ENCODE measurements around the gene CABCOCO1. TPM values are rescaled to one million over a fixed set of nuclear protein-coding genes. Genes with fewer than 3 reads are reported as not detected.
A peak's percentile ranks its signal among the peaks of the same experiment; 100 is the strongest.

Gene CABCOCO1
- total and polyA plus RNA-seq, 9 of the 15 experiments (the other 6 are each of a cell fraction or from before 2014, with no cell fraction given) = 0.04 TPM; not detected in 8

DNA sequence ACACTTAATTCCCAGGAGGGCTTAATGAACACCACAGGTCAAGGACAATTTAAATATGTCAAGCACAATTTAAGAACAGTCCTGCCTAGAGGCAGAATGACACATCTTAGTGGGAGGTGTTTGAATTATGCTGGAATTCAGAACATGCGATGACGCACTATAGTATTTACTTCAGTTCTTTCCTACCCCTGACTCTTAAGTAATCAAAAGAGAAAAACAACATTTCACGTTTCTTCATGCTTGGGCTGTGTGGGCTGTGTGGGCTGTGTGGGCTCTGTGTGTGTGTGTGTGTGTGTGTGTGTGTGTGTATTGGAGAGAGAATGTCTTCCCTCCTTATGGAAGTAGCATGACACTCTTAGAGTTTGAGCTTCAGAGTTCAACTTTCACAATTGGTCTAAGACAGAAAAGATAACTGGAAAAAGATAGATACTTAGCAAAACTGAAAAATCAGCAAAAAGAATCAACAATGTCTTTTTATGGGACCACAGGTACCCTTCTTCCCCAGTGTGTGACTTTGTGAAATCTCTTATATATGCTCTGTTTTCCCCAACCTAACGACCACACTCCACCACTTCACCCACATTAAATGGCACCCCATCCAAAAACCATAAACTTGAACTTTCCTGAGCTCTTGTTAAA lies 33.7 kb upstream of the CABCOCO1 start:
- ChIA-PET POLR2A (no interaction called here), CTCF (ENCODE audit: low intra/inter-chr PET ratio) (no interaction called here)
- Histone ChIP-seq H2AFZ (ENCODE audit: low read depth, low read length) (no peak overlapping the region), H3K4me1 (replicated peaks in 1 of 2; ENCODE audit: control insufficient read depth in 2 of 2, insufficient read depth in 2 of 2, low read length in 2 of 2) (no peaks in the 10 kb centered on the region), H3K9me1 (ENCODE audit: control insufficient read depth, insufficient read depth, low read length) (no peaks in the 10 kb centered on the region), H3K27me3 (ENCODE audit: control insufficient read depth in 2 of 2, insufficient read depth in 2 of 2, low read length in 2 of 2) (no peaks in the 10 kb centered on the region; a peak in 1 of 5 replicates), H3K79me2 (ENCODE audit: control insufficient read depth, insufficient read depth, low read length) (no peaks in the 10 kb centered on the region), H3K36me3 (ENCODE audit: control insufficient read depth, insufficient read depth, low read length) (no peaks in the 10 kb centered on the region), H3K27ac (ENCODE audit: extremely low read depth, low read depth, low read length) (no peak overlapping the region), H4K20me1 (replicated peaks; ENCODE audit: control insufficient read depth, insufficient read depth, low read length) (no peaks in the 10 kb centered on the region), H3K4me3 (no peak overlapping the region), H3K9ac (ENCODE audit: insufficient read depth in 1 of 2, low read depth in 2 of 2, low read length in 2 of 2) (no peak overlapping the region), H3K4me2 (ENCODE audit: insufficient read depth, low read length) (no peak overlapping the region), H3K9me3 (replicated peaks; ENCODE audit: control insufficient read depth, insufficient read depth, low read depth, low read length) (no peaks in the 10 kb centered on the region)
- 34% methylated on average over 4 of the region's 4 CpGs for WGBS (ENCODE audit: insufficient coverage, low coverage, missing lambda C conversion rate)
- no peak for ATAC-seq
- DNase-seq (ENCODE audit: extremely low read depth in 1 of 4, low spot score in 3 of 4) = no peak
- no peak for TF ChIP-seq SOX6 (IDR thresholded peaks at IDR 0.05)
- TF ChIP-seq DNMT1 (IDR thresholded peaks at IDR 0.05) = no peak
- TF ChIP-seq ZNF316 (IDR thresholded peaks at IDR 0.05) = peak; percentile 50
- peak; percentile 41; the same call in 1 of the 2 replicates for TF ChIP-seq C11orf30 (IDR thresholded peaks at IDR 0.05; ENCODE audit: low read depth)
- TF ChIP-seq LEF1 (IDR thresholded peaks at IDR 0.05) = no peak
- no peak for FAIRE-seq
- in situ Hi-C loops (cut with MboI) = no loop called here
- intact Hi-C loops (cut with micrococcal nuclease) = no loop called here
- BruUV-seq (replicated peaks) = no TSS peak

DNA sequence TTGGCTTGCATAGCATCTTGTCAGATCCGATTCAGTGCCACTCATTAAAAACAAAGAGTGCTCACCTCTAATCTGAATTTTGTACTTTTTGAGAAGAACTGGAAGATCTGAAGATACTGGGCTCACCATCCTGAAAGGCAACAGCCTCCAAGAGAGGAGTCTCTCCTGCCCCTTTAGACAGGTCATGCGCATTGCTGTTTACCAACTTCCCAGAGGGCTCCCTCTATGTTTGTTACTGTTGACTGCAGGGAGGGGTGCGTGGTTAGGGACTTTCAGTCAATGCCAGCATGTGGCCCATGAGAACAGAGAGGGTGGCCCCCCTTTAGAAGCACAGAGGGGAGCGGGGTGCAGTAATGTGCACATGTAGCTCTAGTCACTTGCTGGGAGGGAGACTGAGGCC lies 33.2 kb upstream of the CABCOCO1 start:
- Histone ChIP-seq H3K36me3 (ENCODE audit: control insufficient read depth, insufficient read depth, low read length) (no peaks in the 10 kb centered on the region), H3K79me2 (ENCODE audit: control insufficient read depth, insufficient read depth, low read length) (no peaks in the 10 kb centered on the region), H3K4me2 (ENCODE audit: insufficient read depth, low read length) (no peak overlapping the region), H3K27ac (ENCODE audit: extremely low read depth, low read depth, low read length) (no peak overlapping the region), H3K9ac (ENCODE audit: insufficient read depth in 1 of 2, low read depth in 2 of 2, low read length in 2 of 2) (no peak overlapping the region), H3K9me3 (replicated peaks; ENCODE audit: control insufficient read depth, insufficient read depth, low read depth, low read length) (no peaks in the 10 kb centered on the region), H3K4me3 (no peak overlapping the region), H4K20me1 (replicated peaks; ENCODE audit: control insufficient read depth, insufficient read depth, low read length) (no peaks in the 10 kb centered on the region), H3K9me1 (ENCODE audit: control insufficient read depth, insufficient read depth, low read length) (no peaks in the 10 kb centered on the region), H3K27me3 (ENCODE audit: control insufficient read depth in 2 of 2, insufficient read depth in 2 of 2, low read length in 2 of 2) (no peaks in the 10 kb centered on the region), H3K4me1 (replicated peaks in 1 of 2; ENCODE audit: control insufficient read depth in 2 of 2, insufficient read depth in 2 of 2, low read length in 2 of 2) (no peaks in the 10 kb centered on the region), H2AFZ (ENCODE audit: low read depth, low read length) (no peak overlapping the region)
- 35% methylated on average over 4 of the region's 4 CpGs for whole genome bisulfite sequencing (ENCODE audit: insufficient coverage, low coverage, missing lambda C conversion rate)
- DNase-seq (ENCODE audit: extremely low read depth in 1 of 4, low spot score in 3 of 4) = no peak
- no peak for FAIRE-seq
- TF ChIP-seq PPARD (CRISPR knock-in tag; IDR thresholded peaks at IDR 0.05) = no peak
- TF ChIP-seq, protein P1, sequence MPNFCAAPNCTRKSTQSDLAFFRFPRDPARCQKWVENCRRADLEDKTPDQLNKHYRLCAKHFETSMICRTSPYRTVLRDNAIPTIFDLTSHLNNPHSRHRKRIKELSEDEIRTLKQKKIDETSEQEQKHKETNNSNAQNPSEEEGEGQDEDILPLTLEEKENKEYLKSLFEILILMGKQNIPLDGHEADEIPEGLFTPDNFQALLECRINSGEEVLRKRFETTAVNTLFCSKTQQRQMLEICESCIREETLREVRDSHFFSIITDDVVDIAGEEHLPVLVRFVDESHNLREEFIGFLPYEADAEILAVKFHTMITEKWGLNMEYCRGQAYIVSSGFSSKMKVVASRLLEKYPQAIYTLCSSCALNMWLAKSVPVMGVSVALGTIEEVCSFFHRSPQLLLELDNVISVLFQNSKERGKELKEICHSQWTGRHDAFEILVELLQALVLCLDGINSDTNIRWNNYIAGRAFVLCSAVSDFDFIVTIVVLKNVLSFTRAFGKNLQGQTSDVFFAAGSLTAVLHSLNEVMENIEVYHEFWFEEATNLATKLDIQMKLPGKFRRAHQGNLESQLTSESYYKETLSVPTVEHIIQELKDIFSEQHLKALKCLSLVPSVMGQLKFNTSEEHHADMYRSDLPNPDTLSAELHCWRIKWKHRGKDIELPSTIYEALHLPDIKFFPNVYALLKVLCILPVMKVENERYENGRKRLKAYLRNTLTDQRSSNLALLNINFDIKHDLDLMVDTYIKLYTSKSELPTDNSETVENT (CRISPR knock-in tag; IDR thresholded peaks at IDR 0.05) = no peak
- TF ChIP-seq, protein P2, sequence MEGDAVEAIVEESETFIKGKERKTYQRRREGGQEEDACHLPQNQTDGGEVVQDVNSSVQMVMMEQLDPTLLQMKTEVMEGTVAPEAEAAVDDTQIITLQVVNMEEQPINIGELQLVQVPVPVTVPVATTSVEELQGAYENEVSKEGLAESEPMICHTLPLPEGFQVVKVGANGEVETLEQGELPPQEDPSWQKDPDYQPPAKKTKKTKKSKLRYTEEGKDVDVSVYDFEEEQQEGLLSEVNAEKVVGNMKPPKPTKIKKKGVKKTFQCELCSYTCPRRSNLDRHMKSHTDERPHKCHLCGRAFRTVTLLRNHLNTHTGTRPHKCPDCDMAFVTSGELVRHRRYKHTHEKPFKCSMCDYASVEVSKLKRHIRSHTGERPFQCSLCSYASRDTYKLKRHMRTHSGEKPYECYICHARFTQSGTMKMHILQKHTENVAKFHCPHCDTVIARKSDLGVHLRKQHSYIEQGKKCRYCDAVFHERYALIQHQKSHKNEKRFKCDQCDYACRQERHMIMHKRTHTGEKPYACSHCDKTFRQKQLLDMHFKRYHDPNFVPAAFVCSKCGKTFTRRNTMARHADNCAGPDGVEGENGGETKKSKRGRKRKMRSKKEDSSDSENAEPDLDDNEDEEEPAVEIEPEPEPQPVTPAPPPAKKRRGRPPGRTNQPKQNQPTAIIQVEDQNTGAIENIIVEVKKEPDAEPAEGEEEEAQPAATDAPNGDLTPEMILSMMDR (IDR thresholded peaks at IDR 0.05 in 2 of 3, conservative IDR thresholded peaks at IDR 0.05 in 1 of 3; ENCODE audit: insufficient read depth in 2 of 3, low read depth in 1 of 3, low read length in 3 of 3) = 0 out of 6 replicates have a peak, but pooled peaks of 1 of the 3 experiments have one; percentile 9
- intact Hi-C loops (cut with micrococcal nuclease) = no loop called here
- peak; percentile 40; the same call in 1 of the 3 replicates for ATAC-seq
- CTCF ChIA-PET (ENCODE audit: low intra/inter-chr PET ratio) = no interaction called here
- in situ Hi-C loops (cut with MboI) = no loop called here
- POLR2A ChIA-PET = no interaction called here
- no TSS peak for BruUV-seq (replicated peaks)

Data from K562 (cell line).